ENCODE data around the gene RNMT. TPM values are rescaled to one million over a fixed set of nuclear protein-coding genes. Genes with fewer than 3 reads are reported as not detected.

RNMT gene
- total RNA-seq, 2 experiments from 2014 or later = 128 to 130 TPM

GRCh38 chr18:13720847-13721246 lies 5.6 kb upstream of the RNMT start:
- H3K4me3 ChIP-seq (ENCODE audit: low read length) = no peak overlapping the region
- TF ChIP-seq CTCF (IDR thresholded peaks at IDR 0.05) = no peak
- Mint-ChIP-seq H3K9me3 (no peaks in the 10 kb centered on the region), H3K27me3 (no peaks in the 10 kb centered on the region), H3K27ac (no peak overlapping the region), H3K4me1 (ENCODE audit: low read depth) (peaks cover 47% of the 10 kb centered on the region), H3K36me3 (ENCODE audit: low read depth) (peaks cover 11% of the 10 kb centered on the region), H3K4me3 (no peak overlapping the region)
- CTCF ChIA-PET = no interaction called here
- no peaks in the 10 kb centered on the region for H3K27me3 ChIP-seq (ENCODE audit: control insufficient read depth in 1 of 2, insufficient read depth in 2 of 2, low read length in 2 of 2)
- H3K27ac ChIP-seq (ENCODE audit: low read depth in 1 of 2, low read length in 2 of 2) = no peak overlapping the region
- no peaks in the 10 kb centered on the region for H3K36me3 ChIP-seq (ENCODE audit: insufficient read depth, low read length)
- no peaks in the 10 kb centered on the region for H3K9me3 ChIP-seq (ENCODE audit: control insufficient read depth in 1 of 2, insufficient read depth in 1 of 2, low read length in 2 of 2)
- peaks cover 12% of the 10 kb centered on the region for H3K4me1 ChIP-seq (ENCODE audit: insufficient read depth, low read length)
- no peak for DNase-seq
- ATAC-seq (ENCODE audit: poor library complexity) = no peak
- intact Hi-C loops (cut with DNase I, micrococcal nuclease) = loop anchor here in 1 of 2 experiments (5.0 to 10.0 kb wide), 4 partner anchors 159 to 1876 kb away; partner anchors contain the start of genes CEP76, PSMG2 and PTPN2
- POLR2A ChIA-PET = no interaction called here

GRCh38 chr18:13725566-13726231 lies 774 bp upstream of the RNMT start:
- ChIA-PET POLR2A (interaction anchor here (0.6 to 1.3 kb wide), 9 partner anchors 8 to 1875 kb away, joined by 3 to 6 read pairs (median 3); partner anchors contain the start of genes AFG3L2, CHMP1B and PTPN2), CTCF (interaction anchor here (0.8 kb wide), 1 partner anchor 7 kb away, joined by 3 read pairs; no protein-coding TSS in a partner anchor)
- peak in 7 of 14 experiments; percentile 0 to 25 (median 3) for DNase-seq
- peak overlapping the region; percentile 89 for H3K4me3 Mint-ChIP-seq
- H3K36me3 Mint-ChIP-seq (ENCODE audit: low read depth) = peaks cover 19% of the 10 kb centered on the region
- Histone ChIP-seq H3K27me3 (ENCODE audit: control insufficient read depth in 1 of 2, insufficient read depth in 2 of 2, low read length in 2 of 2) (no peaks in the 10 kb centered on the region), H3K4me3 (ENCODE audit: low read length) (peak overlapping the region; percentile 89), H3K4me1 (ENCODE audit: insufficient read depth, low read length) (peaks cover 33% of the 10 kb centered on the region), H3K9me3 (ENCODE audit: control insufficient read depth in 1 of 2, insufficient read depth in 1 of 2, low read length in 2 of 2) (no peaks in the 10 kb centered on the region), H3K36me3 (ENCODE audit: insufficient read depth, low read length) (peaks cover 2% of the 10 kb centered on the region), H3K27ac (ENCODE audit: low read depth in 1 of 2, low read length in 2 of 2) (peak overlapping the region; percentile 11 to 91)
- H3K9me3 Mint-ChIP-seq = no peaks in the 10 kb centered on the region
- no peaks in the 10 kb centered on the region for H3K27me3 Mint-ChIP-seq
- peaks cover 76% of the 10 kb centered on the region for H3K4me1 Mint-ChIP-seq (ENCODE audit: low read depth)
- H3K27ac Mint-ChIP-seq = peak overlapping the region; percentile 84
- intact Hi-C loops (cut with DNase I, micrococcal nuclease) = loop anchor here (2.0 to 10.0 kb wide), 11 partner anchors 343 to 1881 kb away; partner anchors contain the start of genes CEP192 (in 1 of the 2), CEP76 (in 1 of the 2), PSMG2 (in 1 of the 2) and PTPN2 (in 1 of the 2)
- TF ChIP-seq CTCF (IDR thresholded peaks at IDR 0.05) = no peak
- ATAC-seq (ENCODE audit: poor library complexity) = peak; percentile 4

GRCh38 chr18:13726972-13727331 lies 479 bp downstream of the RNMT start:
- H3K27ac Mint-ChIP-seq = peak overlapping the region; percentile 84
- ChIA-PET POLR2A (interaction anchor here (0.7 to 2.3 kb wide), 9 partner anchors 9 to 1876 kb away, joined by 3 to 8 read pairs (median 4); partner anchors contain the start of genes CHMP1B, PTPN2 and SEH1L), CTCF (interaction anchor here (1.1 kb wide), 1 partner anchor 167 kb away, joined by 3 read pairs; no protein-coding TSS in a partner anchor)
- peaks cover 33% of the 10 kb centered on the region for H3K4me1 ChIP-seq (ENCODE audit: insufficient read depth, low read length)
- H3K36me3 ChIP-seq (ENCODE audit: insufficient read depth, low read length) = peaks cover 8% of the 10 kb centered on the region
- intact Hi-C loops (cut with DNase I, micrococcal nuclease) = loop anchor here (2.0 to 10.0 kb wide), 11 partner anchors 345 to 1882 kb away; partner anchors contain the start of genes CEP192 (in 1 of the 2), CEP76 (in 1 of the 2), PSMG2 (in 1 of the 2) and PTPN2 (in 1 of the 2)
- H3K4me3 Mint-ChIP-seq = peak overlapping the region; percentile 89
- H3K36me3 Mint-ChIP-seq (ENCODE audit: low read depth) = peaks cover 26% of the 10 kb centered on the region
- H3K9me3 ChIP-seq (ENCODE audit: control insufficient read depth in 1 of 2, insufficient read depth in 1 of 2, low read length in 2 of 2) = no peaks in the 10 kb centered on the region
- TF ChIP-seq CTCF (IDR thresholded peaks at IDR 0.05) = no peak
- no peaks in the 10 kb centered on the region for H3K9me3 Mint-ChIP-seq
- peak in 11 of 14 experiments; percentile 4 to 58 (median 13) for DNase-seq
- peak; percentile 10 for ATAC-seq (ENCODE audit: poor library complexity)
- H3K27me3 ChIP-seq (ENCODE audit: control insufficient read depth in 1 of 2, insufficient read depth in 2 of 2, low read length in 2 of 2) = no peaks in the 10 kb centered on the region
- peak overlapping the region; percentile 86 to 91 for H3K27ac ChIP-seq (ENCODE audit: low read depth in 1 of 2, low read length in 2 of 2)
- peaks cover 76% of the 10 kb centered on the region for H3K4me1 Mint-ChIP-seq (ENCODE audit: low read depth)
- H3K27me3 Mint-ChIP-seq = no peaks in the 10 kb centered on the region
- H3K4me3 ChIP-seq (ENCODE audit: low read length) = peak overlapping the region; percentile 89

Measured in CD4-positive, alpha-beta T cell (primary cell).